GM20000 (cell line): ENCODE results near the gene TMEM115.

Experiments used
- DNase-seq: peaks from one replicate; pipeline ENCODE4 v3.0.0; 2012; ENCODE audit warnings: low spot score
- CTCF ChIP-seq: IDR thresholded peaks from 2 replicates; pipeline ENCODE4 v1.5.1; 2012; ENCODE audit warnings: mild to moderate bottlenecking, control low read depth; ENCODE audit errors: extremely low read depth, missing control alignments

TMEM115 gene

GRCh38 chr3:50319894-50320625 is 39.3 kb downstream of the TMEM115 start:
- DNase-seq: no peak
- no peak for TF ChIP-seq CTCF

- no peak for DNase-seq
- no peak for TF ChIP-seq CTCF
These were observed 40.0 kb downstream of the TMEM115 start for GRCh38 chr3:50319181-50319893.

GRCh38 chr3:50318615-50319014 is 40.7 kb downstream of the TMEM115 start:
- no peak for DNase-seq
- no peak for TF ChIP-seq CTCF

GRCh38 chr3:50318163-50318562 is 41.2 kb downstream of the TMEM115 start:
- no peak for TF ChIP-seq CTCF
- DNase-seq: no peak

- TF ChIP-seq CTCF: no peak
- no peak for DNase-seq
These were observed 42.0 kb downstream of the TMEM115 start for GRCh38 chr3:50317300-50317699.

GRCh38 chr3:50316657-50317242 is 42.6 kb downstream of the TMEM115 start:
- DNase-seq: no peak
- TF ChIP-seq CTCF: no peak

DNA sequence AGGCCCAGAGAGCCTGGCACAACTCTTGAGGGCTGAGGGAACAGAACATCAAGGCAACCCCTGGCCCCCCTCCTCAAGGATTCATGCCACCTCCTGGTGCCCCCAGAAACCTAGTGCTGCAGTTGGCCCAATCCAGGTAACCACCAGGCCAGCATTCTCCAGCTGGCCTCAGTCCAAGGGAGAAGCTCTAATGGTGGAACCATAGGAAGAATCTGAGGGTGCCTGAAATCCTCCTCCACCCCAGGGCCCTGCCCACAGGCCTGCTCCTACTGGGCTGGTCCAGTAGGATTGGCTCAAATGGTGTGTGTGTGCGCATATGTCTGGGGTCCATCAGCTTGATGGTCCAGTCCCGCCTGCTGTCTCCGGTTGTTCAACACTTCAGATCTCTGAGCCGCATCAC is 44.5 kb downstream of the TMEM115 start:
- no peak for DNase-seq
- TF ChIP-seq CTCF: no peak
